Measurements from ENCODE around the gene EDA.
"Not testable (repeated sequence)": the region's sequence is repeated elsewhere in the genome, so short reads cannot be mapped to it uniquely, and the experiment has no call there.

EDA gene

GRCh38 chrX:69844636-69845035 lies 228.7 kb downstream of the EDA start:
- no peak for TF ChIP-seq CTCF (IDR thresholded peaks at IDR 0.05; ENCODE audit: low read depth, low read length)

GRCh38 chrX:69859999-69860398 lies 244.1 kb downstream of the EDA start:
- not testable (repeated sequence) for H3K4me3 ChIP-seq (ENCODE audit: low read depth, low read length)

More at GRCh38 chrX:69844636-69845035, 228.7 kb downstream of the EDA start:
- H3K4me3 ChIP-seq (ENCODE audit: low read depth, low read length) = no peak overlapping the region

GRCh38 chrX:69876221-69876620 lies 260.3 kb downstream of the EDA start:
- no peak for TF ChIP-seq CTCF (IDR thresholded peaks at IDR 0.05; ENCODE audit: low read depth, low read length)
- no peak overlapping the region for H3K4me3 ChIP-seq (ENCODE audit: low read depth, low read length)

- no peak for TF ChIP-seq CTCF (IDR thresholded peaks at IDR 0.05; ENCODE audit: low read depth, low read length)
- H3K4me3 ChIP-seq (ENCODE audit: low read depth, low read length) = no peak overlapping the region
Observed at GRCh38 chrX:69884210-69884609, 268.3 kb downstream of the EDA start.

- no peak overlapping the region for H3K4me3 ChIP-seq (ENCODE audit: low read depth, low read length)
- no peak for TF ChIP-seq CTCF (IDR thresholded peaks at IDR 0.05; ENCODE audit: low read depth, low read length)
Observed at GRCh38 chrX:69896046-69896445, 280.1 kb downstream of the EDA start.

GRCh38 chrX:69900491-69900890 lies 284.6 kb downstream of the EDA start:
- no peak overlapping the region for H3K4me3 ChIP-seq (ENCODE audit: low read depth, low read length)
- TF ChIP-seq CTCF (IDR thresholded peaks at IDR 0.05; ENCODE audit: low read depth, low read length) = no peak

- TF ChIP-seq CTCF (IDR thresholded peaks at IDR 0.05; ENCODE audit: low read depth, low read length) = no peak
- no peak overlapping the region for H3K4me3 ChIP-seq (ENCODE audit: low read depth, low read length)
Observed at GRCh38 chrX:69906447-69906846, 290.5 kb downstream of the EDA start.

GRCh38 chrX:69914781-69915180 lies 298.9 kb downstream of the EDA start:
- H3K4me3 ChIP-seq (ENCODE audit: low read depth, low read length) = no peak overlapping the region
- no peak for TF ChIP-seq CTCF (IDR thresholded peaks at IDR 0.05; ENCODE audit: low read depth, low read length)
